ENCODE data around the gene ADCY10.

The ADCY10 gene

GRCh38 chr1:167776151-167776550 is 137.8 kb downstream of the ADCY10 start:
- no peak for DNase-seq

GRCh38 chr1:167775178-167775577 is 138.8 kb downstream of the ADCY10 start:
- DNase-seq = no peak

GRCh38 chr1:167774710-167775109 is 139.2 kb downstream of the ADCY10 start:
- DNase-seq = no peak

- no peak for DNase-seq
Measured at GRCh38 chr1:167773516-167773915, 140.4 kb downstream of the ADCY10 start.

GRCh38 chr1:167772436-167772835 is 141.5 kb downstream of the ADCY10 start:
- DNase-seq = no peak

GRCh38 chr1:167770127-167770526 is 143.8 kb downstream of the ADCY10 start:
- peak; percentile 53 for DNase-seq

GRCh38 chr1:167767761-167768160 is 146.2 kb downstream of the ADCY10 start:
- no peak for DNase-seq

- DNase-seq = no peak
Measured at GRCh38 chr1:167766538-167766937, 147.4 kb downstream of the ADCY10 start.

- no peak for DNase-seq
Measured at GRCh38 chr1:167765496-167765895, 148.4 kb downstream of the ADCY10 start.

GRCh38 chr1:167764458-167765330 is 149.2 kb downstream of the ADCY10 start:
- no peak for DNase-seq

GRCh38 chr1:167763525-167764220 is 150.3 kb downstream of the ADCY10 start:
- DNase-seq = no peak

- no peak for DNase-seq
Measured at GRCh38 chr1:167762061-167762746, 151.7 kb downstream of the ADCY10 start.

- no peak for DNase-seq
Measured at GRCh38 chr1:167761400-167761799, 152.5 kb downstream of the ADCY10 start.
